ENCODE measurements around the gene SRL.

- no peak for TF ChIP-seq EP300 (IDR thresholded peaks at IDR 0.05)
- no peak for TF ChIP-seq CTCF (IDR thresholded peaks at IDR 0.05)
- TF ChIP-seq POLR2AphosphoS5 (IDR thresholded peaks at IDR 0.05), result no peak
These were observed 28.1 kb downstream of the SRL start for GRCh38 chr16:4213737-4214136.

Data from suprapubic skin (tissue), 4 donors.